CD4-positive, alpha-beta T cell treated with Interleukin-17A for 4 hours (primary cell): Measurements from ENCODE around the gene RGS9.

Experiments
- DNase-seq: peaks from one replicate; pipeline ENCODE4 v3.0.0-alpha.2; 2020; ENCODE audit warnings: mixed read lengths

Gene RGS9

DNA sequence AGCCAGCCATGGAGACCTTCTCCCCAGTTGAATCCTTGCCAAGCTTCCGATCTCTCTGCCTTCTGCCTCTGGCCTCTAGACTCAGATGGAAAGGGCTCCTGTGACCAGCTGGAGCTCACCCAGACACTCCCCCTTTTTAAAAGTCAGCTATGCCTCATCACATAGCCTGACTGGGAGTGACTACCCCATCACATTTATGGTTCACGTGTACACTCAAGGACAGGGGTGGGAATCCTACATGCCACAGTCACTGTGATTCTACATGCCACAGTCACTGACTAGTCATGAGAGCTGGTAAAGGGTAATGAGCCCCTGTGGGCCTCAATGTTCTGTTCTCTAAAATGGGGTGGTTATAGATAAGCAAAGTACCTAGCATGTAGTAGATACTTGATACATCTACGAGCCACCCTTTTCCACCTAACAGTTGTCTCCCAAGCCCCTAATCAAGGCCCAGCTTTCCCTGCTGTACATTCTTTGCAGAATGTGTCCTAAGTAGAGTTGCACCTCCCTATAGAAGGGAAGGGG is 85.1 kb downstream of the RGS9 start:
- DNase-seq: no peak

DNA sequence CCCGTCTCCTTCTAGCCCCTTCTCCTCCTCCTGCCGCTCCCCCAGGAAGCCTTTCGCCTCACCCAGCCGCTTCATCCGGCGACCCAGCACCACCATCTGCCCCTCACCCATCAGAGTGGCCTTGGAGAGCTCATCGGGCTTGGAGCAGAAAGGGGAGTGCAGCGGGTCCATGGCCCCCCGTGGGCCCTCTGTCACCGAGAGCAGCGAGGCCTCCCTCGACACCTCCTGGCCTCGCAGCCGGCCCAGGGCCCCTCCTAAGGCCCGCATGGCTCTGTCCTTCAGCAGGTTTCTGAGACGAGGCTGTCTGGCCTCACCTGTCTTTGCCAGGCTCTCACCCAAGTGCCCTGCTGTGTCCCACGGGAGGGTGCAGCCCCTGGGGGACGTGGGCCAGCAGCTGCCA is 87.9 kb downstream of the RGS9 start:
- no peak for DNase-seq

DNA sequence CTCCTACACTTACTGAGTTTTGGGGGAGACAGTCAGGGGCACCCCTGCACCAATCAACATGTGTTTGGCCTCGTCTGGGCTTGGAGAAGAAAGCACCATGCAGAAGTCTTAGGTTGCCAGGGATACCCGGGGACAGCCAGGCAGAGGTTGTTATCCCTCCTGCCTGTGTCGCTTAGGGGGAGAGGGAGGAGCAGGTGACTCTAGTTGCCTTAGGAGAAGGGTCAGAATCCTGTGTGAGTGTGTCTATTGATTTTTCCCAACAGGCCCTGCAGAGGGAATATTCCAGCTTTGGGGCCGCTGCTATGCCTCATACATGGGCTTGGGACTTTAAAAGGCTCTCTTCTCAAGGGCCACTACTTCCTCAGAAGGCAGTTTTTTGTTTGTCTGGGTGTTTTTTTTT is 89.1 kb downstream of the RGS9 start:
- no peak for DNase-seq

DNA sequence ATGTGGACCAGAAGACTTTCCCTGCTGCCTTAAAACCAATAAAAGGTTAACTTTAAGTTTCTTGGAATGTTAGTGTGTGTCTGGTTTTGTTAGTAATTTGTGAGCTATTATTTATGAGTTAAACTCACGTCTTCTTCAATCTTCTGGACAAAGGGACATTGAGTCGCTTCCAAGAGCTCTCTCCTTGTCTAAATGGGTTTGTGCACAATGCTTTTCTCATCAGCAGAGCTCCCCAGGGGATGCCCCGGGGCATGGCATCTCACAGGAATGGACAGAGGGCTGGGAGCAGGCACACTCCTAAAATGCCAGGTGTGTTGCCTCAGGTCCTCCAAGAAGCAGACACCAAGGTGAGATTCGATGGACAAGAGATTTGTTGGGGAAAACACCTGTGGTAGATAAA is 90.5 kb downstream of the RGS9 start:
- no peak for DNase-seq

DNA sequence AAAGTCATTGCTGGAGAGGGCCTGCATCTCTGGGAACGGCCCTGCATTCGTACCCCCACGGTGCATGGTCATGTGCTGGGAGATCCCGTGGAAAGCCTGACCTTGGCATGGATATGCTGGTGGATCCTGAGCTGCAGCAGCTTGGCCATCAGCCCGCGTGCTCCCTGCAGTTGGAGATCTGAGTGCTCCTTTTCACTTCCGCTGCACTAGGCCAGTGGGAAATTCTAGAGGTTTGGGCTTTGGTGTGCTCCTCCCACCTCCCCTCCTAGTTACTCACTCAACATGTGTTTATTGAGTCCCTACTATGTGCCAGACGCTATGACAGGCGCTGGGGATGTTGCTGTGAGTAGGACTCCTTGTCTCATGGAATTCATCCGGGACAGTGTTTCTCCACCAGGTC is 91.1 kb downstream of the RGS9 start:
- no peak for DNase-seq

DNA sequence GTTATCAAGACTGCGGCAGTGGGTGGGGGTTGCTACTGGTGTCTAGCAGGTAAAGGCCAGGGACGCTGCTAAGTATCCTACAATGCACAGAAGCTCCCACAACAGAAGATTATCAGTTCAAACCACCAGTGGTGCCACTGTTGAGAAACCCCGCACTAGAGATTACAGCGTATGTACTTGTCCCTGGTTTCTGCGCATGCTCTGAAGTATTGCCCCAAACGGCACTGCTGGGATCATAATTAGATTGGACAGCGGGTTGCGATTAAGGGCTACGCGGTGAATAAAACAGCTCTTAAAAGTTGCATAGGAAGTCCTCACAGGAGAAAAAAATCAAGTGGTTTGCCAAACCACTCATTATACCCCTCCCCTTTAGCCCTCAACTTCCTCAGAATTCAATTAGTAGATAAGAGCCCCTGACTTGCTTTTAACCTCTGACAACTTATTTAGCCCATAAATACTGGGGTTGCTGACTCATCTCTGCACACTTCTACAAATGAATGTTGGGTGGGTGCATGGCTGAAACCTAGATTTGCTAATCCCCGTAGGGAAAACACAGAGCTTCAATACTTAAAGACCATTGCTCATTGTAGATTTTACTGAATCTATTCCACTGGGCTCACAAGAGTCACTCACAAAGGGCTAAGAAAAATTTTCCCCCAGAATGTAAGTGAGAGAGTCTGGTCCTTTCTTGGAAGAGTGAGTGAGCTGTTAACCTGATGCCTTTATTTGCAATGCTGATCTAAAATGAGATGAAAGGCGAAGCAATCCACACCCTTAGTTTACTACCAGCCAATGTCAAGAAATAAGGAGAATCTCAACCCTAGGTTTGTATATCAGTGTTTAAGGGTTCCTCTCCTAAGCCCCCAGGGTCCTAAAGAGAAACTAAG is 91.8 kb downstream of the RGS9 start:
- peak; percentile 34 for DNase-seq

DNA sequence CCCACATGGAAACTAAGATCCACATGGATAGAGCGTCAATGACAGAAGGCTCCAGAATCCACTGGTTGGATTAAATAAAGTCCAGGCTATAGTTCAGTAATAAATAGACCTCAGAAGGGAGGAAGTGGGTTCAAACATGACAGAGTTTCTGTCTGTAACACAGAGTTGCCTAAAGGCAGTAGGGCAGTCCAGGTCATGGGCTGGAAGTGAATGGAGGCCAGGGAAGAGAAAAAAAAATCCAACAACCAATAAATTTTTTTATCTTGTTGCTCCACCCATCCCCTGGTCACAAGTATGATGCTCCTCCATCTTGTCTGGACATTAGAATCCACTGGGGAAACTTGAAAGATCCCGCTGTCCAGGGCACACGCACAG is 92.4 kb downstream of the RGS9 start:
- no peak for DNase-seq

DNA sequence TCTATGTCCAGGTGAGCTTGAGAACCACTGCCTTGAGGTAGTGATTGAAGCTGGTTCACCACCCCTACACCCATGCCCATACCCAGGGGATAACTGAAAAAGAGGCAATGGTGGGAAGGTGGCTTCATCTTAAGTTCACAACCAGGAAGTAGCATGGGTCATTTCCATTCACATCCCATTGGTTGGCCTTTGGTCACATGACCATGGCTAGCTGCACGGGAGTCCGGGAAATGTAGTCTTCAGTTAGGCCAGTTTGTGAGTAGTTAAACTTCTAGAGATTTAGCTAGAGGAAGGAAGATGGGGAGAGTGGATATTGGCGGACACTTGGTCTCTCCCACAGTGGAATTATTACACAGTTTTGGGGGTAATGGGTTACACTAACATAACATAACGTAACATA is 92.9 kb downstream of the RGS9 start:
- DNase-seq: no peak

DNA sequence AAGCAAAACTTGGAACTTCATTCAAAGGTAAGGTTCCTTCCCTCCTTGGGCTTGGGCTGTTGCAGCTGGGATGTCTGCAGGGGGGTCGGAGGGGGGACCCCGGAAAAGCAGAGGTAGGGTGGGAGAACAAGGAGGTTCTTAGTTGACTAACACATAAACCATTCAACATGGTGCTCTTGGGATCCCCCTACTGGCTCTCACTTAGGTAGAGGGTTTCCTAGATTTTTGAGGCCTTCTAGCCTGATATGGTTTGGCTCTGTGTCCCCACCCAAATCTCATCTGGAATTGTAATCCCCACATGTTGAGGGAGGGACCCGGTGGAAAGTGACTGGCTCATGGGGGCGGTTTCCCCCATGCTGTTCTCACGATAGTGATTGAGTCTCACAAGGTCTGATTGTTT is 93.9 kb downstream of the RGS9 start:
- DNase-seq: no peak

DNA sequence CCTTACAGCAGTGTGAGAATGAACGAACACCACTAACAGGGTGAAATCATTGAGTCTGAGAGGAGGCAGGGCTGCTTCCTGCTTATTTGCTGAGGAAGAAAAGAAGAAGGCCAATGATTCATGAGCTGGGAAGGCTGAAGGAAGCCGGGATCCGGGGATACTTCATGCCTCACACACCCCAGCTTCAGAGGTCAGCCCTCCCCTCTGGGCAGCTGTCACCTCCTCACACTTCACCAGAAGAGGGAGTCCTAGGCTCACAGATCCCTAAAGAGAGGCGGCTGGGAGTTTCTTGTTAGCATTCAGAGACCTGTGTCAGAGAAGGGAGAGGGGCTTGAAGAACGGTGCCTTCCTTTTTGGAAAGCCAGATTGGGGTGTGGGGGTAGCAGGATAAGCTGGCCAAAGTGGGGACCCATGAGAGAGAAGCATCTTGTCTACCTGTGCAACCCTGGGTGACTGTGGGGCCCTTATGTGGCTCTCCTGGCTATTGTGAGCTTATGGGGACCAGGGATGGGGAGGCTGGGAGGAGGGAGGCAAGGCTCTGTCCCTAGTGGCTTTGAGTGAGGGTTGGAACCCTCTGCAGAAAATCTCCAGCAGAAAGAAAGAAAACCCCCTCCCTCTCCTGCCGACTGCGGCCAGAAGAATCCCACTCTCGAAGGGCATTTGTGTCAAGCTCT is 94.6 kb downstream of the RGS9 start:
- peak; percentile 43 for DNase-seq

DNA sequence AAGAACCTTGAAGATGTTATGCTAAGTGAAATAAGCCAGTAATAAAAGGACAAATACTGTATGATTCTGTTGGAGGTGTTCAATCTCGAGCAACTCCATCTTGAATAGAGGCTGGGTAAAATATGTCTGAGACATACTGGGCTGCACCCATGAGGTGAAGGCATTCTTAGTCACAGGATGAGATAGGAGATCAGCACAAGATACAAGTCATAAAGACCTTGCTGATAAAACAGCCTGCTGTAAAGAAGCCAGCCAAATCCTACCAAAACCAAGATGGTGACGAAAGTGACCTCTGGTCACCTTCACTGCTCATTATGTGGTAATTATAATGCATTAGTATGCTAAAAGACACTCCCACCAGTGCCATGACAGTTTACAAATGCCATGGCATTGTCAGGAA is 98.1 kb downstream of the RGS9 start:
- DNase-seq: no peak

DNA sequence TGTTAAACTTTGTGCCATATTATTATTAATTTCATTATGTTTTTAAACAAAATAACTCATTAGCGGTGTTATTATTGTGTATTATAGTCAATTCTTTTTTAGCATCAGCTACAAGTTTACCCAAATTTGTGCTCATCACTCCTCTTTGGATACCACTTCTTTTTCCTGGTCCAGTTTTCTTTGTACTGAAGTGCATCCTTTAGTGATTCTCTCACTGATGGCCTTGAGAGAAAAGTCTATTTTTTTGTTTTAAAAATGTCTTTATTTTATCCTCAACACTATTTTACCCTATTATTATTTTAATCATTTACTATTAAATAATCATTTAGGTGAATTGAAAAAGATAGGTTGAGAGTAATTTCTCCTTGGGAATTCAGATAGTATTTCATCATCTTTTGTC is 99.2 kb downstream of the RGS9 start:
- no peak for DNase-seq

DNA sequence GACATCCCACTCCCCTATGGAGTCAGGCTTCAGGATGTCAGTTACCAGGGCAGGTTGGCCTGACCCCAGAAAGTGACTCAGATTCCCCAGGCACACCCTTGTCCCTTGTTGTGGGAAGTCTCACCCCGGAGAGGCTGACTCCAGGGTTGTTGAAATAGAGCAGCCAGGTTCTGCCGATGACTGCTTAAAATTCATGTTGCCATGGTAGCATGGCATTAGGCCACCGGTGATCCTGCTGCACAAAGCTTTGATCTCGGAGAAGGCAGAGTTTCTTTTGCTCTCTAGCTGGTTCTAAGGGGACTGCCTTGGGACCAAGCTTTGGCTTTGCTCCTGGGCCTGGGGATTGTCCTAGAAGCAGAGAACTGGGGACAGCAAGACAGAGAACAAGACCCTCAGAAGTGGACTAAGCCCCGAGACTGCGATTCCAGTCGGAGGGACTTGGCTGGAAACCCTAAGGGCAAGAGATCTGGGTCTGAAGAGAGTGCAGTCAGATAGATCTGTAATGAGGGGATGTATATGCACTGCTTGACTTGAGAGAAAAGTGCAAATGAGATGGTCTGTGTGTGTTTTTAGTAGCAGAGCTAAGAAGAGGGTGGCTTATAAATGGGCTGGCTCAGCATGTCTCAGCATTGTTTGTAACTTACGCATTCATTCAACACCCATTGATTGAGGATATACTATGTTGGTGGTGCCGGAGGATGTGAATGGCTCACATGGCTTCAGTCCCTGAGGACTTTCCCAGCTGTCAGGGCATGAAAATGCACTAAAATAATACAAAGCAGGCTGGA is 106.9 kb downstream of the RGS9 start:
- DNase-seq: peak; percentile 3

DNA sequence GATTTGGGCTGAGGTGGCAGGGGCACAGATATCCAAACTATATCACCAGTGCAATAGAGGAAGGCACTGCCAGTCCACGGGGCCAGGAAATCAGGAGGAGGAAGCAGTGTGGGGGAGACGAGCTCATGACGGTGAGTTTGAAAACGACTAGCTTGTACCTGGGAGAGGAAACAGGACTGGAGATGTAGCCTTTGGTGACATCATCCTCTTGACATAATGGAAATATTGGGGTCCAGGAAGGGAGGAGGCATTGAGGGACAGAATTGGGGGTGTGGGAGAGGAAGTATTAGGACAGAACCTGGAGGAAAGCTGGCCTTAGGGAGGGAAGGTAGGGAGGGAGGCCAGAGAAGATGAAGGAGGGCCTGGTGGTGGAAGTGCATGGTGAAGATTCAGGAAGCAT is 109.1 kb downstream of the RGS9 start:
- no peak for DNase-seq

DNA sequence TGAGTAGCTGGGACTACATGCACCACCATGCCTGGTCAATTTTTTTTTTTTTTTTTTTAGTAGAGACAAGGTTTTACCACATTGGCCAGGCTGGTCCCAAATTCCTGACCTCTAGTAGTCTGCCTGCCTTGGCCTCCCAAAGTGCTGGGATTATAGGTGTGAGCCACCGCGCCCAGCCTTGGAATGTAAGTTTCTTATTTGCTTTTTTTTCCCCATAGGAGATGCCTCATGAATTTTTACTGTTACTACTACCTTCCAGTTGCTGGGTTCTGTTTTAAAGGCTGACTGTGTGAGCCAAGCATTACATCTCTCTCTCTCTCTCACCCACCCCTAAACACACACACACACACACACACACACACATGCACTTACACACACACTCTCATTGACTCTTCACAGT is 112.6 kb downstream of the RGS9 start:
- DNase-seq: no peak

DNA sequence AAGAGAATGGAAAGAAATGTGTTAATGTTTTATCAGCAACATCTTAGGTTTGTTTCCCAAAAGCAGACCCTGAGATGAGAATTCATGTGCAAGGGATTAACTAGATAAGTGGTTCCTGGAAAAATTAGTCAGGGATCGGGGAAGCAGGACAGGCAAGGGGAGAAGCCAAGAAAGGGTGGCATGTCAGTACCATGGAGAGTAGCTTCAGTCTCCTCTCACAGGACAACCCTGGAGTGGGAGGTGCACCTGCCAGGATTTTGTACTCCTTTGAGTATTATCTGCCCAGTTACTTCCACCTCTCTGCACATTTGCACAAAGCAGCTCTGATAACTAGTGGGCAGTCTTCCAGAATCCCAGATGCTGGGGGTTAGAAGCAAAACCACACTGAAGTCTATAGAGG is 117.0 kb downstream of the RGS9 start:
- DNase-seq: no peak

DNA sequence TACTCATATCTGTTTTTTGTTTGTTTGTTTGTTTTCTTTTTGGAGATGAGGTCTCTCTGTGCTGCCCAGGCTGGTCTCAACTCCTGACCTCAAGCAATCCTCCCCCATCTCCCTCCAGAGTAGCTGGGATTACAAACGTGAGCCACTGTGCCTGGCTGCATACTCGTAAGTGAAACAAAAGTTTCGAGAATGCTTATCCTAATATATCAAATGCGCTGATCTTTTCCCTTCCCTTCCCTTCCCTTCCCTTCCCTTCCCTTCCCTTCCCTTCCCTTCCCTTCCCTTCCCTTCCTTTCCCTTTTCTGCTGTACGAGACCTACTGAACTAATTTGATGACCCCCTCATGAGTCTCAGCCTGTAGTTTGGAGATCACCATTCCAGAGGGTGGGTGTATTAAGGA is 122.1 kb downstream of the RGS9 start:
- no peak for DNase-seq

DNA sequence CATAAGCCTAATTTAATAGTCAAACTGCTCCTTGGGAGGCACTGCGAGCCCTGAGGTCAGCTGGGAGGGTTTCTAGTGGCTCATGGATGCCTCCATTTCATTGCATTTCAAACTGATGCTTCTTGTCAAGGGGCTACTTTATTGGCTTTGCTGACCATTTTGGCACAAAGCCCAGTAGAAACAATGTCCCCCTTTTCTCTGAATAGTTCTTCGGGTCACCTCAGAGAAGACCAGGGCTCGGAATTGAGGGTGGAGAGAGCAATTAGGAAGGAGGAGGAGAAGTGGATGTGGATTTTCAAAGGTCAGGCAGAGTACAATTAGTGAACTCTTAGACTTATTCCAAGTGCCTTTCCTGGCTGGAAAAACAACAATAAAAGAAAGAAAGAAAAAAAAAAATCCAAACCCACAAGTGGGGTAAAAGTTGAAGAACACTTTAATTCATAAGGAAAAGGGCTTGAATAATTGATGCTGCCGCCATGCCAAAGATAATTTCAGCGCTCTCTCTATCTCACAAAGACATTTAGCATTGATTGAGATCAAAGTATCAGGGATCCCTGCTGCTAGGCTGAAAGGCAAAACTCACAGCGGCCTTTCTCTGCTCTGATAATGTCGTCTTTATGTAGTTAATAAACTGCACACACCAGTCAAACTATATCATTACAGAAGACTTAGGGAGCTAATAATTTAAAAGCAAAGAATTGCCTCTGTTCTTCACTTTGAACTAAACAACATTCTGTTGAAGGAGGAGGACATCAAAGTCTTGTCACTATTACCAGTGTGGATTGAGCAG is 122.7 kb downstream of the RGS9 start:
- no peak for DNase-seq

DNA sequence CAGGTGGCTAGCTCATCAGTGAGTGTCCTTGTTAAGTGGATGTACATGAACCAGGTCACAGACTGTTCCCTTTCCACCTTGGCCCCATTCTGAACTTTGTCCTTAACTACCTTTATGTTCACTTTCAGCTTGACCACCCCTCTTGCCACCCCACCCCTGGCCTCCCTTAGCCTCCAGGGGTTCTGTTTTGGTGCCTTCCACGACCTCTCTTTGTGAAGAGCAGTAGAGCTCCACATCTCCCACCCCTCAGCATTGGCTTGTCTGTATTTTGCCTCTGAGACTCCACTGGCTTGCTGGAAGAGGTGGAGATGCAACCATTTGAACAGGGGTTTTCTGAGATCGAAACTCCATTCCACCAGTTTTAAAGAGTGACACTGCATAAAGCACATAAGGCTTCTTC is 123.5 kb downstream of the RGS9 start:
- no peak for DNase-seq

DNA sequence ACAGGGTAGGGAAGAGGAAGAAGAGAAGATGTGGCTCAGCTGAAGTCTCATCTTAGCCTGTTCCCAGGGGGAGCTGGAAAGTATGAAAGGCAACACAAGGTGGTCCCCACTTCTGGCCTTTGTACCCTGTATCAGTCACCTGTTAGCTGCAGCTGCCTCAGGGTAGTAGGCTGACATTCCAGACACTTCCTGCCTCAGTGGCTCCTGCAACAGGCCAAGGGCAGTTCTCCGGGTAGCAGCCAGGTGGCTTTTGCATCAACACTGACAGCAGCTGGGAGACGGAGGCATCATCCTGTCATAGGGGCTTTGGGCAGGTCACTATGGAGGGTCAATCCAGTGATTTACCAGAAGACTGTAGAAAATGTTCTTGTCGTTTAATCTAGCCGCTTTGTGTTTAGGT is 124.0 kb downstream of the RGS9 start:
- no peak for DNase-seq

DNA sequence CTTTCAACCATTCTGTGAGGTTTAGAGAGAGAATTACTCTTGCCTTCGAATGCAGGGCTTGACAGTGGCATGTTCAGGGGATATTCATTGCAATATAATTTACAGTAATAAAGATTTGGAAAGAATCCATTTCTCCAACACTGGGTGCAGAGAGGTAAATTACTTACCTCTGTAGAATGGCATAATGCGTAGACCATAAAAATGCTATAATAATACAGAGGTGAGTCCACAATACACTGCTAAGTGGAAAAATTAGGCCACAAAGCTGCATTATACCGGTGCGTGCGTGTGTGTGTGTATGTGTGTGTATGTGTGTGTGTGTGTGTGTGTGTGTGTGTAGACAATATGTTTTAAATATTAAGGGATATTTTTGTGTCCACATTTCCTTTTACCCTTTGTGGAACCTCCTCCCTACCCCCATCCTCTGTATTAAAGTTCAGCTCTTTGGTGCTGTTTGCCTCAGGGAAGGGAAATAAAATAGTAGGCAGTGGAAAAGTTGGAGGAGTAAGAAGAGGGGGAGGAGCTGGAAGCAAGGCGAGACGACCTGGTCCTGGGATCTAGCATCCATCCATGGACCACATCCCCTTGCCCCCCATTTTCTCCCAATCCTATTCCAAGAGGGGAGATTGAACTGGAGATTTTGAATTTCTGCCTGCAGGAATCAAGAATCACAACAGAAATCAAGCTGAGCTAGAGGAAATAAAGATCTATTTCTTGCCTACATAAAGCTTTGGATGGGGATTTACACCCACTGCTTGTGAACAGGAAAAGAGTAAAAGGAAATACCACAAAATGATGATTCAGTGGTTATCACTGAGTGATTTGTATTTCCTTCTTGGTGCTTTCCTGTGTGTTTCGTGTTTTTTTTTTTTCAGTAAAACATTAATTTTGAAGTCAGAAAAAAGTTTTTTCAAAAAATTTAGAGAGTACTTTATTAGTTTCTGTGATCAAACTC is 124.8 kb downstream of the RGS9 start:
- DNase-seq: no peak

DNA sequence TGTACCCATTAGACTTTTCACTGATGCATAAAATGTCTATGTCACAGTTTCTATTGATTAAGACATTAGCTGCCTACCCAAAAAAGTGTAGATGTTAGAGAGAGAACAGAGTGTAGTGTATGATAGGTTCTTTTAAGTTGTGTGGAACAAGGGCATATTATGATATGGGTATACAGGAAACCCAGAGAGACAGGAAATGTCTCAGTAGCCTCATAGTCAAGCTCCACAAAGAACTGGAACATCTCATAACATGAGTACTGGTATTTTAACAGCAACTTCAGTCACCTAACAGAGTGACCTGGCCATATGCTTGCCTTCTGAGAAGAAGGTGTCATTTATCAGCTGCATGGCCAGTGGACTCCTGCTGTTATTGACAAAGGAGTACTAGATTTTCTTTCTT is 128.1 kb downstream of the RGS9 start:
- DNase-seq: no peak
